ENCODE data around the gene KATNAL2.
A peak's percentile ranks its signal among the peaks of the same experiment; 100 is the strongest.

Gene KATNAL2

DNA sequence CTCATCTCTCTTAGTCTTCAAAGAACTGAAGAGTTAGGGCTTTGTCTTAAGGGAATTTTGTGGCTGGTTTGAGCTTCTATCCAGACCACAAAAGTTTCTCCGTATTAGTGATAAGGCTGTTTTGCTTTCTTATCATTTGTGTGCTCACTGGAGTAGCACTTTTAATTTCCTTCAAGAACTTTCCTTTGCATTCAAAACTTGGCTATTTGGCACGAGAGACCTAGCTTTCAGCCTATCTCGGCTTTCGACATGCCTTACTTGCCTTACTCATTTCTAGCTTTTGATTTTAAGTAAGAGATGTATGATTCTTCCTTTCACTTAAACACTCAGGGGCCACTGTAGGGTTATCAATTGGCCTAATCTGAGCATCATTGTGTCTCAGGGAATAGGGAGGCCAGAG, 203.0 kb downstream of the KATNAL2 start:
- no peak for DNase-seq

DNA sequence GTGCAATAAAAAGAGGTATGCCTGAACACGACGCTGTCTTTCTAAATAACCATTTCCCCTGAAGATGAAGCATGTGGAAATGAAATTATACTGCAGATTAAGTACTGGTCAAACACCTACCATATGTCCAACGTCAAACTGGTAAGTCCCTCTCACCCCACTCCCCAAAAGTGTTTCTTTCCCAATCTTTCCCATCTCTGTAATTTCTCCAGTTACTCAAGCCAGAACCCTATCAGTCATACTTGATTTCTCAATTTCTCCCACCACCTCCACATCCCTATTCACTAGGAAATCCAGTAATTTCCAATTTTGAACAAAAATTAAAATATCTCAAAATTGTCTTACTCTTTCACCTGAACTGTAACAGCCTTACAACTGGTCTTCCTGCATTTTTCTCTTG, 203.7 kb downstream of the KATNAL2 start:
- DNase-seq, result no peak

DNA sequence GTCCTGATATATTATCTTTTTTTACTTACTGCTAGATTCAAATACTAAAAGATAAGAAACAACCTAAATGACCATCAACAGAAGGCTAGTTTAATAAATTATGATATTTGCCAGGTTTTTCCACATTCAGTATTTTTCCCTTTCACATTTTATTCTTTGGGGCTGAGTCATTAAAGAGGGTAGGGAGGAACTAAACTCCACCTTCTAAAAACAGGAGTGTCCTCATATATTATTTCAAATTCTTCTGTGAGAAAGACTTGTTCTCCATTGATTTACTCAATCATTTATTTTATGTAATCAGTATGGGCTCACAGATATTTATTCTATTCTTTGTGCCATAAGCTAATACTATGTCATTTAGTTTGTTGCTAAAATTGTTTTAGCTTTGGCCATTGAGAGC, 223.9 kb downstream of the KATNAL2 start:
- no peak for DNase-seq

DNA sequence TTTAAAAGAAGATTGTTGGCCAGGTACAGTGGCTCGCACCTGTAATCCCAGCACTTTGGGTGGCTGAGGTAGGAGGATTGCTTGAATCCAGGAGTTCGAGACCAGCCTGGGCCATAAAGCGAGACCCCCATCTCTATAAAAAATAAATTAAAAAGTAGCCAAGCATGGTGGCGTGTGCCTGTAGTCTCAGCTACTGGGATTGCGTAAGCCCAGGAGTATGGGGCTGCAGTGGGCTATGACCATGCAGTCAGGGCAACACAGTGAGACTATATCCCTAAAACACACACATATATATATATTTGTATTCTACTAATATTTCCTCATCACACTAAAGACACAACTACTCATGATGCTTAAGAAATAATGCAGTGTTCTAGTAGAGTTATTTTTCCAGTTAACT, 225.8 kb downstream of the KATNAL2 start:
- DNase-seq, result no peak

DNA sequence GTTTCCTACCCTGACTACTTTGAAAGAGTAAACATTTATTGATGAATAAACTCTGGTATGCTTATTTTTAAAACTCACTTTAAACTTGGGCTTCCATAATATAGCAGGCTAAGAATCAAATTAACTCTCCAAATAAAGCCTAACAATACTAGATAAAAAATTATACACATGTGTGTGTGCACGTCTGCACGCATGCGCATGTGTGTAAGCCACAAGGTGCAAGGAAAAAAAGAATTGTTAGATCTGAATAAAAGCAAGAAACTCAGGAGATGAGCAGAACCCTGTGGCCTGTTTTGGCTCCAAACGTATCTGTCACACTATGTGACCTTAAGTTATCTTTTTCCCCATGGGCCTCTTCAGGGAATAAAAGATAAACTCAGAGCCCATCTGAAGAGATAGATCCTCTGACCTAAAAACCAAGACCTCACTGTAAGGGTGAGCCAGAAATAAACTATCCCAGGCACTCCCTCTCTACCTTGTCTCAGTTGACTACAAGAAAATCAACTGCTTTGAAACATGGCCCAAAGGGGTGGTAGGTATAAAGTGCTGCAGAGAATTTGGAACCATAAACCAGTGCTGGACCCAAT, 226.6 kb downstream of the KATNAL2 start:
- DNase-seq, result no peak

DNA sequence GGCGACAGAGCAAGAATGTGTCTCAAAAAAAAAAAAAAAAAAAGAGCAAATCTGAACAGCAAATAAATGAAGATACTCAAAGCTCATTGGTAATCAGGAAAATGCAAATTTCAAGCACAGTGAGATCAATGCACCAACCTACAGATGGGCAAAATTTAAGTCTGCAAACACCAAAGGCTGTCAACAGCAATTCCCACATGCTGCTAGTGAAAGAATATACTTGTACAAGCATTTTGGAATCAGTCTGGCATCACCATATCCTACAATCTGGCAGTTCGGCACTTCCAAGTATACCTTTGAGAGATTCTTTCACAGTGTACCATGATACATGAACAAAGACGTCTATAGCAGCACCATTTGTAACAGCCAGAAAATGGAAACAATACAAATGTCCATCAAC, 228.8 kb downstream of the KATNAL2 start:
- DNase-seq, result no peak

DNA sequence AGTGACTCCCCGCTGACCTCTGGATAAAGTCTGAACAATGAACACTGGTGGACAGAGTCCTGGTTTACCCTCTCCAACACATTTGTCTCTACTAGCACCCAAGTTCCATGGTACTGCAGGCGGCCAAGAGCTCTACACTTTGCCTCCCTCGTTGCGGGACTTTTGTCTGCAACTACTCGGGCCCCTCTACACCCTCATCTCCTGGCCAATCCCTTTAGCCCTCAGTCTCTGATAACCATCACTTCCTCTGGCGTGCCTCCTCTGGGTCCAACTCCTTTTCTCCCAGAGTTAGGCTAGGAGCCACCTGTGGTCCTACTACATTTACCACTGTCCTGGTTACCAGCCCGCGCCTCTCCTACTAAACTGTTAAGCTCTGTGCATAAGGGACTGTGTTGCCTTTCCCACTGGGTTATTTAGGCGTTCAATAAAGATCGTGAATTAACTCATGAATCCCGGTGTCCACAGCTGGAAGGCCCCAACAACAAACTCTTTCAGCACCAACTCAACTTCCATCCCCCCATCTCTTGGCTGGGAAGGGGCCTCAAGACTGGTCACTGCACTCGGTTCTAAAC, 232.1 kb downstream of the KATNAL2 start:
- no peak for DNase-seq

DNA sequence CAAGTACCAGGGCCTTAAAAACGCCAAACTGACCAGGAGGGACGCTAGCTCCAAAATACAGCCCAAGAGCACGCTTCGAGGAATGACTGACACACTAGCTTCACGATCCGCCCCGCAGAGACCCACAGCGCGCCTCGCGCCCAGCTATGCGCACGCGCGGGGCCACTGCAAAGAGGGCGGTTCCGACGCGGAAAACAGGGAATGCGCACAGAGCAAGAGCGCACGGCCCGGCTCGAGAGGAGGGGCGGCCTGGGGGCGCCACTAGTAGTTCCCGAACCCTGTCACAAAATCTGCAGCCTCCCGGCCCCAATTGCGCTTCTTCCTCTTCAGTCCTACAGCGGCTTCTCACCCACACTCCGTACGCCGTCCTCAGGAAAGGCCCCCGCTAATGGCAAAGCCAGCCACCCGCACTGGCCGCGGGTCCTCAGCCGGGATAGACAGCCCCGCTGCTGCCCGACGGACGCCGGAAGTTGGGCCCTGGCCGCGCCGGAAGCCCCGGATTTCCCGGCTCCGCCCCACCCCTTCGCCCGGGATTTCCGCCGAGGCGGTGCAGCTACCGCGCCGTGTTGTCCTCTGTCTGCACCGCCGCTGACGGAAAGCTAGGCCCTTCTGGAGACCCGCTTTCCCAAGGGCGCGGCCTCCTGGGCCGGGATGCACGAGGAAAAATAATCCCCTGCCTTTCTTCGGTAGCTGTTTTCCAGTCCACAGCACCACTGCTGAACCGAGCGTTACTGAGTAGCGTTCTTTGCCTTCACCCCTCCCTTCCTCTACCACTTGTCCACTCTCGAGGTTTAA, 232.8 kb downstream of the KATNAL2 start, which contains the start of gene HDHD2:
HDHD2 (minus strand) TSS at position 472 of the 795 bp plus-strand sequence. CDS start 14,061 bp downstream, outside the sequence.
- peak; percentile 51 for DNase-seq

DNA sequence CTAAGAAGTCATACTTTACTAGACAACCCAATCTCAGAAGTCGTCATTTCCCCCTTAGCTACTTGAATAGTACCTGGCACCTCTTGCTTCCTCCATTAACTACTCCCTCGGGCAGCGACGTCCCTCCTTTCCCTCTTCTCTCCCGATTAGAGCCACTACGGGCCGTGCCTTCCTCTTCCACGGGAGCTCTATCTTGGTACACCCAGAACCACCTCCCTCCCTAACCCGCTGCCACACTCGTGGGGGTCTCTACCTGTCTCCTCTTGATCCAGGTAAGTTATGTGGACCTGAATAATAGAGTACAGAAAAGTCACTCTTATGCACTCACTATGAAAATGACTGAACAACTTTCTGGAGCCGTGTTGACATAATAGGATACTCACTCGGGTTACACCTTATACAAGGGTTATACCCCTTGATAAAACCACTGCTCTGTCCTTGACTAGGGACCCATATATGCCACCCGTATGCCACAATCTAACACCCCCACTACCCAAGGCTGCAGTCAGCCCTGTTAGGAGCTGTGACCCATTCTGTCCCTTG, 233.5 kb downstream of the KATNAL2 start:
- DNase-seq, result no peak

DNA sequence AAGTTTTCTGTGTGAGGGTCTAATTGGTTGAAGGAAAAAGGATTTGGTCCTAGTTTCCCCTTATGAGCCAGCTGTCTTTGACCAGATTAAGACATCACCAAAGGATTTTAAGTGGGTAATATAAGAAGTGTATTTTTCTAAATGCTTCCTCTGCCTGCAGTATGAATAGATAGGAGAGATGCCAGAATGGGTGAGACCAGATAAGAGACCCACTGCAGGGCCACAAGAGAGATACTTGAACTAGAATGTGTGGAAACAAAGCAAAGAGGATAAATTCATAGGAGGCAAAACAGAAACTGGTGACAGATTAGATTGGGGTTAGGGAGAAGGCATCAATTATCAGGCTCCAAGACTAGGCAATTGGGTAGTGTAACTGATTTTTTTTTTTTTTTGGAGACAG, 234.0 kb downstream of the KATNAL2 start:
- no peak for DNase-seq
